DND-41 (cell line): ENCODE results near the gene GYS1.

Experiments used
- EZH2 ChIP-seq: IDR thresholded peaks from 3 replicates; pipeline ENCODE4 v1.6.1; 2012; ENCODE audit warnings: borderline replicate concordance, low read depth, mild to moderate bottlenecking, moderate library complexity, low read length, inconsistent platforms; ENCODE audit not compliant: severe bottlenecking
- TF ChIP-seq, protein P1 (sequence below): IDR thresholded peaks from 2 replicates; pipeline ENCODE4 v1.5.1; 2012; ENCODE audit warnings: borderline replicate concordance, low read length, moderate library complexity, mild to moderate bottlenecking; ENCODE audit not compliant: poor library complexity, severe bottlenecking; ENCODE audit errors: extremely low read depth

DNA sequence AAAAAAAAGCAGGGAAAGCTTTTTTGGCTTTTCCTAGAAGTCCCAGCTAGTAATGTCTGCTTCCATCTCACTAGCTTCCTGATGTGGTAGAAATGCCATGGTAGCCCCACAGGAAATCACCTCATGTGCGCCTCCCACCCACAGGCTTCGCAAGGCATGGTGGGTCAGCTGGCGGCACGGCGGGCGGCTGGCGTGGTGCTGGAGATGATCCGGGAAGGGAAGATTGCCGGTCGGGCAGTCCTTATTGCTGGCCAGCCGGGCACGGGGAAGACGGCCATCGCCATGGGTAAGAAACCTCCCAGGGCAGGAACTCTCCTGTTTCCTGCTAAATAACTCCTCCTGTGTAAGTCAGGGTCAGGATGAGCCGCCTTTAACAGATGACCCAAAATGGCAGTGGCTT is 11.0 kb upstream of the GYS1 start:
- TF ChIP-seq, protein P1, sequence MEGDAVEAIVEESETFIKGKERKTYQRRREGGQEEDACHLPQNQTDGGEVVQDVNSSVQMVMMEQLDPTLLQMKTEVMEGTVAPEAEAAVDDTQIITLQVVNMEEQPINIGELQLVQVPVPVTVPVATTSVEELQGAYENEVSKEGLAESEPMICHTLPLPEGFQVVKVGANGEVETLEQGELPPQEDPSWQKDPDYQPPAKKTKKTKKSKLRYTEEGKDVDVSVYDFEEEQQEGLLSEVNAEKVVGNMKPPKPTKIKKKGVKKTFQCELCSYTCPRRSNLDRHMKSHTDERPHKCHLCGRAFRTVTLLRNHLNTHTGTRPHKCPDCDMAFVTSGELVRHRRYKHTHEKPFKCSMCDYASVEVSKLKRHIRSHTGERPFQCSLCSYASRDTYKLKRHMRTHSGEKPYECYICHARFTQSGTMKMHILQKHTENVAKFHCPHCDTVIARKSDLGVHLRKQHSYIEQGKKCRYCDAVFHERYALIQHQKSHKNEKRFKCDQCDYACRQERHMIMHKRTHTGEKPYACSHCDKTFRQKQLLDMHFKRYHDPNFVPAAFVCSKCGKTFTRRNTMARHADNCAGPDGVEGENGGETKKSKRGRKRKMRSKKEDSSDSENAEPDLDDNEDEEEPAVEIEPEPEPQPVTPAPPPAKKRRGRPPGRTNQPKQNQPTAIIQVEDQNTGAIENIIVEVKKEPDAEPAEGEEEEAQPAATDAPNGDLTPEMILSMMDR = no peak
- TF ChIP-seq EZH2 = no peak
